VCaP (cell line): ENCODE data around the gene TMEM273.
"Not testable (repeated sequence)": the region's sequence is repeated elsewhere in the genome, so short reads cannot be mapped to it uniquely, and the experiment has no call there.

ENCODE experiments used
- H3K27ac ChIP-seq: fragments of 450-650 bp; 2 replicates; pipeline ENCODE4 v1.5.1; 2017
- CTCF ChIP-seq: fragments of 450-650 bp; conservative IDR thresholded peaks from 2 replicates; pipeline ENCODE4 v1.5.1; 2017; ENCODE audit warnings: mild to moderate bottlenecking, moderate library complexity

TMEM273 gene

GRCh38 chr10:49207113-49207512 lies 18.9 kb upstream of the TMEM273 start:
- TF ChIP-seq CTCF: no peak
- H3K27ac ChIP-seq: no peak overlapping the region

GRCh38 chr10:49205206-49205605 lies 17.0 kb upstream of the TMEM273 start:
- H3K27ac ChIP-seq: no peak overlapping the region
- TF ChIP-seq CTCF: no peak

GRCh38 chr10:49204119-49204518 lies 15.9 kb upstream of the TMEM273 start:
- no peak for TF ChIP-seq CTCF
- H3K27ac ChIP-seq: no peak overlapping the region

- H3K27ac ChIP-seq: no peak overlapping the region
- TF ChIP-seq CTCF: no peak
These were observed 14.1 kb upstream of the TMEM273 start for GRCh38 chr10:49202266-49202665.

GRCh38 chr10:49200854-49201253 lies 12.7 kb upstream of the TMEM273 start:
- no peak for TF ChIP-seq CTCF
- H3K27ac ChIP-seq: no peak overlapping the region

- H3K27ac ChIP-seq: no peak overlapping the region
- TF ChIP-seq CTCF: no peak
These were observed 9.0 kb upstream of the TMEM273 start for GRCh38 chr10:49197171-49197570.

- H3K27ac ChIP-seq: not testable (repeated sequence)
These were observed 7.7 kb upstream of the TMEM273 start for GRCh38 chr10:49195864-49196263.

GRCh38 chr10:49194212-49194920 lies 6.2 kb upstream of the TMEM273 start:
- no peak overlapping the region for H3K27ac ChIP-seq
- no peak for TF ChIP-seq CTCF
